Suprapubic skin (tissue), 4 donors: ENCODE results near the gene FERMT2. TPM values are rescaled to one million over a fixed set of nuclear protein-coding genes. Genes with fewer than 3 reads are reported as not detected.

Experiments used
- DNase-seq, 2 donors: peaks; one replicate each; pipeline ENCODE4 v3.0.0-alpha.2; 2019; ENCODE audit warnings: low spot score in 2 of 2
- H3K27ac ChIP-seq: fragments of 200-600 bp; sonication (generic); one replicate; pipeline ENCODE4 v1.5.1; 2019
- H3K27me3 ChIP-seq: fragments of 200-600 bp; sonication (generic); one replicate; pipeline ENCODE4 v1.5.1; 2019
- H3K36me3 ChIP-seq: fragments of 200-600 bp; sonication (generic); one replicate; pipeline ENCODE4 v1.5.1; 2019
- H3K4me1 ChIP-seq: fragments of 200-600 bp; sonication (generic); one replicate; pipeline ENCODE4 v1.5.1; 2019
- H3K4me3 ChIP-seq: fragments of 200-600 bp; sonication (generic); one replicate; pipeline ENCODE4 v1.5.1; 2019; ENCODE audit warnings: mild to moderate bottlenecking
- H3K9me3 ChIP-seq: fragments of 200-600 bp; sonication (generic); one replicate; pipeline ENCODE4 v1.5.1; 2019
- EP300 ChIP-seq: sonication (generic); formaldehyde crosslinking; IDR thresholded peaks from one replicate; pipeline ENCODE4 v1.6.1; 2017; ENCODE audit warnings: antibody characterized with exemption
- POLR2A ChIP-seq, 2 donors: fragments of 450-650 bp; IDR thresholded peaks; one replicate each; pipeline ENCODE4 v1.6.1; 2017; ENCODE audit warnings: antibody characterized with exemption in 2 of 2, mild to moderate bottlenecking in 2 of 2, moderate library complexity in 2 of 2
- POLR2AphosphoS5 ChIP-seq, 3 donors: sonication (generic); formaldehyde crosslinking; IDR thresholded peaks; one replicate each; pipeline ENCODE4 v1.6.1; 2017; ENCODE audit warnings: antibody characterized with exemption in 3 of 3
- WGBS: methylation state at CpG from one replicate; pipeline ENCODE4 v1.1.5; 2018; 5-methylcytosine and 5-hydroxymethylcytosine counted together
- total RNA-seq, 4 donors: library from RNA; depleted of rRNA; stranded (reverse); fragments of >200 nt; gene quantifications; one replicate each; pipeline ENCODE4 v1.1.0, GENCODE V29; 2016
- TF ChIP-seq, protein P1 (sequence below), 2 donors: fragments of 200-600 bp in 1 of 2; fragments of 450-650 bp in 1 of 2; sonication (generic) in 1 of 2; IDR thresholded peaks; one replicate each; pipeline ENCODE4 v1.5.1; 2016 to 2019; ENCODE audit warnings: antibody characterized with exemption in 2 of 2, mild to moderate bottlenecking in 1 of 2, moderate library complexity in 1 of 2

Gene FERMT2
- total RNA-seq, 4 donors from 2014 or later, result 9.1 to 17.7 (median 15.1) TPM

DNA sequence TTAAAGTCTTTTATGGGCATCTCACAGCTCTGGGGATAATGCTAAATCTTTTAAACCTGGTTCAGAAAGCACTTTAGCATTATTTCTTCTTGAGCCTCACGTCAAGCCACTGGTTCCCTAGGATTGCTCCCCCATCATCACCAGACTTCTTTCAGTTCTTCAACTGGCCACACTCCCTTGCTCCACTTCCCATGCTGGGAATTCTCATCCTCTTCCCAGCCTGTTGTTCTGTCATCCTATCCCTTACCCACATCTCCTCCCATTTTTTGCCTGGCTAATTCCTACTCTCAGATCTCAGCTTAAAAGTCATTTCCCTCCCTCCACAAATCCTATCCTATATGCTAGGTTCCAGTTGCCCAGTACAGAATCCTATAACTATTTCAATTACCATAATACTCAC is 14.4 kb downstream of the FERMT2 start:
- no peaks in the 10 kb centered on the region for H3K36me3 ChIP-seq
- H3K27ac ChIP-seq, result no peak overlapping the region
- DNase-seq, result no peak
- 88% methylated on average over 1 of the region's 1 CpG for whole genome bisulfite sequencing
- H3K27me3 ChIP-seq, result no peaks in the 10 kb centered on the region
- no peaks in the 10 kb centered on the region for H3K4me1 ChIP-seq
- no peaks in the 10 kb centered on the region for H3K9me3 ChIP-seq
- TF ChIP-seq EP300 (no peak), POLR2AphosphoS5 (IDR thresholded peaks at IDR 0.05) (no peak), POLR2A (IDR thresholded peaks at IDR 0.05) (no peak)
- TF ChIP-seq, protein P1, sequence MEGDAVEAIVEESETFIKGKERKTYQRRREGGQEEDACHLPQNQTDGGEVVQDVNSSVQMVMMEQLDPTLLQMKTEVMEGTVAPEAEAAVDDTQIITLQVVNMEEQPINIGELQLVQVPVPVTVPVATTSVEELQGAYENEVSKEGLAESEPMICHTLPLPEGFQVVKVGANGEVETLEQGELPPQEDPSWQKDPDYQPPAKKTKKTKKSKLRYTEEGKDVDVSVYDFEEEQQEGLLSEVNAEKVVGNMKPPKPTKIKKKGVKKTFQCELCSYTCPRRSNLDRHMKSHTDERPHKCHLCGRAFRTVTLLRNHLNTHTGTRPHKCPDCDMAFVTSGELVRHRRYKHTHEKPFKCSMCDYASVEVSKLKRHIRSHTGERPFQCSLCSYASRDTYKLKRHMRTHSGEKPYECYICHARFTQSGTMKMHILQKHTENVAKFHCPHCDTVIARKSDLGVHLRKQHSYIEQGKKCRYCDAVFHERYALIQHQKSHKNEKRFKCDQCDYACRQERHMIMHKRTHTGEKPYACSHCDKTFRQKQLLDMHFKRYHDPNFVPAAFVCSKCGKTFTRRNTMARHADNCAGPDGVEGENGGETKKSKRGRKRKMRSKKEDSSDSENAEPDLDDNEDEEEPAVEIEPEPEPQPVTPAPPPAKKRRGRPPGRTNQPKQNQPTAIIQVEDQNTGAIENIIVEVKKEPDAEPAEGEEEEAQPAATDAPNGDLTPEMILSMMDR (IDR thresholded peaks at IDR 0.05), result no peak
- no peak overlapping the region for H3K4me3 ChIP-seq

DNA sequence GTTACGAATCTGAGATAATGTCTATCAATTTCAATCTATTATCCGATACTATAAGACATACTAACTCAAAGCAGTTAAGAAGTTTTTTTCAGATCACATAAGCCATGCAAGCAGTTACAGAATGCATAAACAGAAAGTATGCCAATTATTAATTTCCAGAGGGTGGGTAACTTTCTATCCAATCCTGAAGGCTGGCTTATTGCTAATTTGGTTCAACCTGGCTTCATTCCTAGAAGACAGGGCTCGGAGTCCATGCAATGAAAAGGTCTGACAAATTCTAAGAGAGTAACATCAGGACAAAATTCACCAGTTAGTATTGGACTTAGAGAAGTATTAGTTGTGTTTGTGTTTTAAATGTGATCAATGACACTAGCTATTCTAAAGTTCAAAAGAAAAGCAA is 15.0 kb downstream of the FERMT2 start:
- Histone ChIP-seq H3K27me3 (no peaks in the 10 kb centered on the region), H3K27ac (no peak overlapping the region), H3K36me3 (no peaks in the 10 kb centered on the region), H3K4me1 (no peaks in the 10 kb centered on the region), H3K4me3 (no peak overlapping the region), H3K9me3 (no peaks in the 10 kb centered on the region)
- 66% methylated on average over 3 of the region's 3 CpGs for WGBS
- no peak for DNase-seq
- TF ChIP-seq POLR2A (IDR thresholded peaks at IDR 0.05) (no peak), EP300 (no peak), POLR2AphosphoS5 (IDR thresholded peaks at IDR 0.05) (no peak)
- TF ChIP-seq, protein P1 (IDR thresholded peaks at IDR 0.05), result no peak

DNA sequence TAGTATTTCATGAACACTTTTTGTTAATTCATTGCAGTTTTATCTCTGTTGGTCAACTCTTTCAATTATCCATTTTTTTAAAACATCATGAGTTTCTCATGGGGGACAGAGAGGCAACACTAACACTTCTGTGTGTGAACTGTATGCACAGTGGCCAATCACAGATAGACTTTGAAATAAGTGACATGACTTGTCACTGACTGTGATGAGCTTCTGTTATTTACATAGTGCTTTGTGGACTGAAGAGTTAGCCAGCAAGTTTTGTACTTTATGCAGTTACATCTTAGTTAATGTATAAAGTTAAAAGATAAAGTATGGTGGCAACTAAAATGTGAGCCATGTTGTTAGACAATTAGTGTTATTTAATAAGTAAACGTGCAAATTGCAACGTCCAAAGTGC is 16.1 kb downstream of the FERMT2 start:
- H3K9me3 ChIP-seq, result no peaks in the 10 kb centered on the region
- H3K27ac ChIP-seq, result no peak overlapping the region
- no peak for DNase-seq
- no peaks in the 10 kb centered on the region for H3K27me3 ChIP-seq
- H3K4me1 ChIP-seq, result no peaks in the 10 kb centered on the region
- H3K36me3 ChIP-seq, result no peaks in the 10 kb centered on the region
- TF ChIP-seq POLR2A (IDR thresholded peaks at IDR 0.05) (no peak), EP300 (no peak), POLR2AphosphoS5 (IDR thresholded peaks at IDR 0.05) (no peak)
- TF ChIP-seq, protein P1 (IDR thresholded peaks at IDR 0.05), result no peak
- no peak overlapping the region for H3K4me3 ChIP-seq
- 70% methylated on average over 2 of the region's 2 CpGs for WGBS

DNA sequence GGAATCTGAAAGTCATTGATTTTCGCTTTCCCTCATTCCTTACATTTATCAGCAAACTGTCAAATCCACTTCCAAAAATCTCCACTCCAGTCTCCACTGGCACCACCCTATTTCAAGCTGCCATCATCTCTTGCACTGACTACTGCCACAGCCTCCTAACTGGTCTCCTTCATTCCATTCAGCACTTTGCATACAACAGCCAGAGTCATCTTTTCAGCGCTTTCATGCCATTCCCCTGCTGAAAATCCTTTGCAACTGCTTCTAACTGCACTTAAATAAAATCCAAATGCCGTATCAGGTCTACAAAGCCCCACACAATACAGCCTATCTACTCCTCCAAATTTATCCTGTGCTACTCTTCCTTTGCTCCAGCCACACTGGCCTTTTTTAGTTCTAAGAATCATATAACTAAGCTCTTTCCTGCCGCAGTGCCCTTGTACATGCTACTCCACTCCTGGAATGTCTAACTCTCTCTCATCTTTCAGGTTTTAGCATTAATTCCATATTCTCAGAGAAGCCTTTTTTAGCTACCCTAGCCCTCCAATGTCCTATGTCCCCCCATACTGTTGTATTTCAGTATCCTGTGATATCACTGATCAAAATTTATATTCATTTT is 21.6 kb downstream of the FERMT2 start:
- no peaks in the 10 kb centered on the region for H3K9me3 ChIP-seq
- TF ChIP-seq POLR2A (IDR thresholded peaks at IDR 0.05) (no peak), POLR2AphosphoS5 (IDR thresholded peaks at IDR 0.05) (no peak), EP300 (no peak)
- TF ChIP-seq, protein P1 (IDR thresholded peaks at IDR 0.05), result no peak
- peaks cover 6% of the 10 kb centered on the region for H3K4me1 ChIP-seq
- H3K4me3 ChIP-seq, result no peak overlapping the region
- WGBS, result 96% methylated on average over 4 of the region's 4 CpGs
- H3K27ac ChIP-seq, result no peak overlapping the region
- no peak for DNase-seq
- H3K27me3 ChIP-seq, result no peaks in the 10 kb centered on the region
- H3K36me3 ChIP-seq, result no peaks in the 10 kb centered on the region

DNA sequence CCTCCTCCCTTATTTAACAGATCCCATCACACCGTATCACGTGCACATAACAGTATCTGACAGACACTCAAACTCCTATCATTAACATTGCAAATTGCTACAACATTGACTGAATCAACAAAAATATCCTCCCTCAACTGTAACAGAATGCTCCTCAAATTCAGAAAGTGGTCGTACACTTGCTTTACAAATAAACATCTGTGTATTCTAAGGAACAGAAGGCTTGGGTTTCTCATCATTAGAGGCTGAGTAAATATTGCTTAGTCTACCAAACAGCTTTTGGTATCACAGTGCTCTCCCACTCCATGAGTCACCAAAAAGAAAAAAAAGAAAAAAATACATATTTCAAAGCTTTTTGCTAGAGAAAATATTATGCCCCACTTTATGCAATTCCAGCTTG is 23.9 kb downstream of the FERMT2 start:
- no peaks in the 10 kb centered on the region for H3K36me3 ChIP-seq
- no peak for DNase-seq
- no peaks in the 10 kb centered on the region for H3K27me3 ChIP-seq
- peaks cover 14% of the 10 kb centered on the region for H3K4me1 ChIP-seq
- TF ChIP-seq, protein P1 (IDR thresholded peaks at IDR 0.05), result no peak
- TF ChIP-seq POLR2A (IDR thresholded peaks at IDR 0.05) (no peak), EP300 (no peak), POLR2AphosphoS5 (IDR thresholded peaks at IDR 0.05) (no peak)
- H3K9me3 ChIP-seq, result no peaks in the 10 kb centered on the region
- no peak overlapping the region for H3K4me3 ChIP-seq
- WGBS, result 71% methylated on average over 3 of the region's 3 CpGs
- no peak overlapping the region for H3K27ac ChIP-seq
